NCI-H748 treated with DMSO at 0.1 percent for 48 hours (cell line): Measurements from ENCODE around the gene STARD3.
"Not testable (repeated sequence)": the region's sequence is repeated elsewhere in the genome, so short reads cannot be mapped to it uniquely, and the experiment has no call there.

Source experiments
- DNase-seq: peaks from one replicate; lab custom pipeline; 2025; lab: John Stamatoyannopoulos, UW

Gene STARD3

GRCh38 chr17:39695089-39695474 is 58.1 kb downstream of the STARD3 start:
- DNase-seq, result no peak

GRCh38 chr17:39696731-39697130 is 59.8 kb downstream of the STARD3 start:
- no peak for DNase-seq

GRCh38 chr17:39697961-39698360 is 61.0 kb downstream of the STARD3 start:
- no peak for DNase-seq

GRCh38 chr17:39699157-39699817 is 62.3 kb downstream of the STARD3 start:
- DNase-seq, result not testable (repeated sequence)

DNA sequence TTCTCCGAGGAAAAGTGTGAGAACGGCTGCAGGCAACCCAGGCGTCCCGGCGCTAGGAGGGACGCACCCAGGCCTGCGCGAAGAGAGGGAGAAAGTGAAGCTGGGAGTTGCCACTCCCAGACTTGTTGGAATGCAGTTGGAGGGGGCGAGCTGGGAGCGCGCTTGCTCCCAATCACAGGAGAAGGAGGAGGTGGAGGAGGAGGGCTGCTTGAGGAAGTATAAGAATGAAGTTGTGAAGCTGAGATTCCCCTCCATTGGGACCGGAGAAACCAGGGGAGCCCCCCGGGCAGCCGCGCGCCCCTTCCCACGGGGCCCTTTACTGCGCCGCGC is 62.8 kb downstream of the STARD3 start, which contains the start of gene ERBB2:
ERBB2 (plus strand) TSS at position 247 of the 330 bp plus-strand sequence. CDS start 175 bp downstream, outside the sequence.
- DNase-seq, result no peak

DNA sequence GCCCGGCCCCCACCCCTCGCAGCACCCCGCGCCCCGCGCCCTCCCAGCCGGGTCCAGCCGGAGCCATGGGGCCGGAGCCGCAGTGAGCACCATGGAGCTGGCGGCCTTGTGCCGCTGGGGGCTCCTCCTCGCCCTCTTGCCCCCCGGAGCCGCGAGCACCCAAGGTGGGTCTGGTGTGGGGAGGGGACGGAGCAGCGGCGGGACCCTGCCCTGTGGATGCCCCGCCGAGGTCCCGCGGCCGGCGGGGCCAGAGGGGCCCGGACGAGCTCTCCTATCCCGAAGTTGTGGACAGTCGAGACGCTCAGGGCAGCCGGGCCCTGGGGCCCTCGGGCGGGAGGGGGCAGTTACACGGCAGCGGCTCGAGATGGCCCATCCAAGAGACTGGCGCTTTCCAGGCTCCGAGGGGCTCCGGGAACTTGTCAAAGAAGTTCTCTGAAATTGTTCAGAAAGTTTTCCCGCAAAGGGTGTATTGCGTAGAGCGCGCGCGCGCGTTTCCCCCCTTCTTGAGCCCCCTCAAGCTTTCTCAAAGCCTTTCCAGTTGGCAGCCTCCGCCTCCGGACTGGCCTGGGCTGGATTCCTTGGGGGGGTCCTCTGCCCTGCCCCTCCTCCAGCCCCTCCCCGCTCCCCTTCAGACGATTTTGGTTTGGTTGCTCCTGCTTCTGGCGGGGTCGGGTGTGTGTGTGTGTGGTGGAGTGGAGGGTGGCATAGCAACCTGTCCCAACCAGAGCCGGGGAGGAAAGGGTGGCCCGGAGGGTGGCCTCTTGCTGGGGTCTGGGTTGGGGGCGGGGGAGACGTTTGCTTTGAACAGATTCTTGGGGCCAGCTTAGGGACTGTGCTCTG is 63.4 kb downstream of the STARD3 start:
- no peak for DNase-seq

DNA sequence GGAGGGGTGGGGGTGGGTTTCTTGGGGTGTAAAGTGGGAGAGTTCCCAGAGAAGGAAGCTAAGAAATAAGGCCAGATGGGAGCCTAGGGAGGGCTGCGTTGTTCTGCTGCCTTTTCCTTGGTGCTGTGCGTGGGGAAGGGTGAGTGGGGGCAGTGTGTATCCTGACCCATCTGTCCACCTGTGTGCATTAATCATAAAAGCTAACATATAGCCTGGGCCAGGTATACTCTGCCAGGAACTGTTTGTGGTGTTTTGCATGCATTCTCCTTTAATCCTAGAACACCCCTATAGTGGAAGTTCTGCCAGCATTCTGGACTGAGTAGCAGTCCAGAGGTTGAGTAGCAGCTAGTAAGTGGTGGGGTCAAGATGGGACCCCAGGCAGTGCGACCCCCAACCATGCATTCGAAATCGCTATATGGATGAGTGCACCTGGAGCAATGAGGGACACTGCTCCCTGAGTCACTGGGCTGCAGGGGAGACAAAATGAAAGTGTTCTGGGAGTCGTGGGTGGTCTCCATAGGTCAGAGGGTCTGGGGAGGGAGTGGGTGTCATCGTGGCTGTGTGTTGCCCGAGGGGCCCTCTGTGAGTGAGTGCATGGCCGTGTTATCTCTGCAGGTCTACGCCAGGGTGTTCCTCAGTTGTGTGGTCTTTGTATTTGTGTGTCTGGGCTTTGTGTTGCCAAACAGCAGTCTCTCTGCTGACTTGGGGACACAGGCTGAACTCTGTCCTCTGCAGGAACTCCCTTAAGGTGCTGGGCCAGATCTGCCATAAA is 64.3 kb downstream of the STARD3 start:
- DNase-seq, result no peak

DNA sequence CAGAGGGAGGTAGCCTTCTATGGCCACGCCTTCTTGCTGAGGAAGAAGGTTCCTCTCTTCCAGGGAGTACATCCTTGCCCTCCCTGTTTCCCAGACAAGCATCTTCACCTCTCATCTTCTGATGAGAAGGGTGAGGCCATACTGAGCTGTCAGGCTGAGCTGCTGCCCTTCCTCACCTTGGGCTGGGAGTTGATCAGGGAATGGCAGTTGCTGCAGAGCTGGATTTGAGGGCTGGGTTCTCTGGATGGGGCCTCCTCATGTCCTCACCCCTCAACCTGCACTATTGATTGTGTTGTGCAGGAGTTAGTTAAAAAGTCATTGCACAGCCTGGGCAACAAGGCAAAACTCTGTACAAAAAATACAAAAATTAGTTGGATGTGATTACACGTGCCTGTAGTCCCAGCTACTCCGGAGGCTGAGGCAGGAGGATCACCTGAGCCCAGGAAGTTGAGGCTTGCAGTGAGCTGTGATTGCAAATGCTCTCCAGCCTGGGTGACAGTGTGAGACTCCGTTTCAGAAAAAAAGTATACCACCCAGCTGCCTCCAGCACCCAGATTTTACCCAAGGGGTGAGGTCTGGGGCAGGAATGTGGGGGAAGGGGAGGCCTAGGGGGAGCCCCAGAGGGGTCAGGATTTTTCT is 65.0 kb downstream of the STARD3 start:
- no peak for DNase-seq

DNA sequence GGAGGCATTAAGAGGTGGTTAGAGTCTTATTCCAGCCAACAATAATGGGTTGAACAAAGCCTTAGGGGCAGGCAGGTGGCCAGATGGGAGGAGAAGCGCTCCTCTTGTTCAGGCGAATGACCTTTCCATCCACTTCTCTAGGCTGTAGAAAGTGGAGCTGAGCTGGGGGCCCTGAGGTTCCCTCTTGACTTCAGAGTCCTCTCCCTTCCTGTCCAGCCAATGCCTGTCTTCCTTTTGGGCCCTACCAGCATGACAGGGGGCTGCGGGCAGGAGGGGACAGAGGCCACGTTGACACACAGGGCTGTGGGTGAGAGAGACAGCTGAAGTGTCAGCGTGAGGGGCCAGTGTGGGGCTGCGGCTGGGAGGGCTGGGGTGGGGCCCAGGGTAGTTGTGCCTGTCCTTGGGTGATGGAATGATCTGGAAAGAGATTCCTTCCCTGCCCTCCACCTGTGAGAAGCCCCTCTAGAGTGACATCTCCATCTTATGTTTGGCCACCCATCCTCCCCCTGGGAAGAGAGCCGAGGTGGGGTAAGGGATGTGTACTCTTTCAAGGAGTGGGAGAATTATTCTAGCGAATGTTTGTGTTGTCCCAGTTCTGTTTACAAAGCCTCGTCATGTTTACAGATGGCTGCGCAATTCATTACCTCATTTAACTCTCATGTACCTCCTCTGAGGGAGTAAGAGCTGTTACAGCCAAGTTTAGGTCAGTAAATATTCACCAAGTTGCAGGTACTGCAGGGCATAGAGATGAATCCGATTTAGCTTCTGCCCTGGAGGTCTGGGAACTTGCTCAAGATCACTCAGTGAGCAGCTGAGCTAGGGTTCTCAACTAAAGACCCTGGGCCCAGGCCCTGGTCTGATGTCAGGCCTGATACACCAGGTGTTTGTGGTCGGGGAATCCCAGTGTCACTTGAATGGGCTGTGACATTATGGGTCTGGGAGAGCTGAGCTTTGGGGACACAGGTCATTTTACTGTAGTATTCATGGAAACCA is 66.3 kb downstream of the STARD3 start:
- no peak for DNase-seq

- DNase-seq, result no peak
Observed at GRCh38 chr17:39703913-39704312, 67.0 kb downstream of the STARD3 start.

DNA sequence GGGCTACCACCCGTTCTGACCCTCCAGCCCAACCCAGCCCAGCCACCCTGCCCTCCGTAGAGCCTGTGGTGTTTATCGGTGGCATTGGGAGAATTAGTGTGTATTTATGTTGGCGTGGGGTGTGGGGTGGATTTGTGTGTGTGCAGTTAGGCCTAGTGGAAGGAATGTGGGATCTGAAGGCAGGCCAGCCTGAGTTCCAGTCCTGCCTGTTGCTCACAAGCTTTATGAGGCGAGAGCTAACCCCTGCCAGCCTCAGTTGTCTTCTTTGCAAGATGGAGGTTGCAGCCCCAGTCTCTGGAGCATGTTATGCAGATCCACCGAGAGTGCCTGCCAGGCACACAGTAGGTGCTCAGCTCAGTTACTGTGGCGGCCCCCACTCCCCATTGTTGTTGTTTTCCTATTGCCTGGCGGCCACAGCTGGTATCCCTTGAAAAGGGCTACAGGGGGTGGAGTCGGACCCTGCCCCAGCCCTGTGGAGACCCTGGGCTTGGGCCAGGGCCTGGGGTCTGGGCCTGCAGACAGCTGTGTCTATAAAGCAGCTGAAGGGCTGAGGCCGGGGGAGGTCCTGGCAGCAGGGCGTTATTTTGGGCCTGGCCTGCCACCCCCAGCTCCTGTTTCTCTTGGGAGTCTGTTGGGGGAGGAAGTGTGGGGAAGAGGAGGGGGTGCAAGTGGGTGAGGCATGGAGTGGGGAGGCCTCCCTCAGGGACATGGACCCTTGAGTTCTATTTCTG is 68.0 kb downstream of the STARD3 start:
- no peak for DNase-seq

DNA sequence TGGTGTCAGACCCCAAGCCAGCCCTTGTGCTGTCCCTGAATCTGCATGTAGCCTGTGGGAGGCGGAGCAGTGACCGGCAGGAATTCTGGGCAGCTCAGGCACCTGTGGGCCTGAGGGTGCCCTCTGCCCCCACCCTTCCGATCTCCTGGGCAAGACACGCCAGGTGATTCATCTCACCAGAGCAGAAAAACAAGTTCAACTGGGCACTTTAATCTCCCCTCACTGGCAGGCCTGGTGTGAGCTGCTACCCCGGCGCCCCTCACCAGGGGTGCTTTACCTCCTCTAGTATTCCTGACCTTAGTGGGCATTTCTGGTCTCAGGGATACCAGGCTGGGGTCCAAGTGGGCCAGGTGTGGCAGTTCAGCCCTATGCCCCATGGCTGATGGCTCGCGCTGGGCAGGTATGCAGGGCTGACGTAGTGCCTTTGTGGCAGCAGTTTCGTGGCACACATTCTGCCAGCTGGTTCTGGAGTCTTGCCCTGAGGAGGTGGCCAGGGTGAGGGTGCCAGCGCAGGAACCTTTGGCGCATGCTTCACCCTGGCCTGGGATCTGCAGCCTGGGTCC is 68.9 kb downstream of the STARD3 start:
- DNase-seq, result no peak

GRCh38 chr17:39706383-39706782 is 69.4 kb downstream of the STARD3 start:
- no peak for DNase-seq

- DNase-seq, result no peak
Observed at GRCh38 chr17:39706921-39707337, 70.0 kb downstream of the STARD3 start.

GRCh38 chr17:39709319-39709997 is 72.5 kb downstream of the STARD3 start:
- DNase-seq, result no peak

DNA sequence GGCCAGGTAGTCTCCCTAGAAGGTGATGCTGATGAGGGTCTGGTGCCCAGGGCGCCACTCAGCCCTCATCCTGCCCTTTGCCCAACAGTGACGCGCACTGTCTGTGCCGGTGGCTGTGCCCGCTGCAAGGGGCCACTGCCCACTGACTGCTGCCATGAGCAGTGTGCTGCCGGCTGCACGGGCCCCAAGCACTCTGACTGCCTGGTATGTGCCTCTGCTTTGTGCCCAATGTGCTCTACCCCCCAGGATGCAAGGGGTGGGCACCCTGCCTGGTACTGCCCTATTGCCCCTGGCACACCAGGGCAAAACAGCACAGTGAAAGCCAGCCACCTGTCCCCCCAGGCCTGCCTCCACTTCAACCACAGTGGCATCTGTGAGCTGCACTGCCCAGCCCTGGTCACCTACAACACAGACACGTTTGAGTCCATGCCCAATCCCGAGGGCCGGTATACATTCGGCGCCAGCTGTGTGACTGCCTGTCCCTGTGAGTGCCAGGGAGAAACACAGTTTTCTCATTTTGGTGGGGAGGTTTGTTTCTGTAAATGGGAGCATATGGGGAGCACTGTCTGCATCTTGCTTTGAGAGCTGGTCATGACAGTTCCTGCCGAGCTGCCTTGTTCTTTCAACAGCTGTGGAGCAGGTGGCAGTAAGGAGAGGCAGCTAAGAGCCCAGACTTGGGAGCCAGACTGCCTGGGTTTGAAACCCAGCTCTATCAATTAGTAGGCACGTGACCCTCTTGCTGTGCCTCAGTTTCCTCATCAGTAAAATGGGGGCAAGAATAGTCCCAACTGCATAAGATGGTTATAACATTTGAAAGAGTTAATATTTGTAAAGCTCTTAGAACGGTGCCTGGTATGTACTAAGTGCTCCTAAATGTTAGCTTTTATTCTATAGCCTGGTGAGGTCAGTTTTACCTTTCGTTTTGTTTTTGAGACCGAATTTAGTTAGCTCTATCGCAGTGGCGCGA is 73.3 kb downstream of the STARD3 start:
- DNase-seq, result no peak

DNA sequence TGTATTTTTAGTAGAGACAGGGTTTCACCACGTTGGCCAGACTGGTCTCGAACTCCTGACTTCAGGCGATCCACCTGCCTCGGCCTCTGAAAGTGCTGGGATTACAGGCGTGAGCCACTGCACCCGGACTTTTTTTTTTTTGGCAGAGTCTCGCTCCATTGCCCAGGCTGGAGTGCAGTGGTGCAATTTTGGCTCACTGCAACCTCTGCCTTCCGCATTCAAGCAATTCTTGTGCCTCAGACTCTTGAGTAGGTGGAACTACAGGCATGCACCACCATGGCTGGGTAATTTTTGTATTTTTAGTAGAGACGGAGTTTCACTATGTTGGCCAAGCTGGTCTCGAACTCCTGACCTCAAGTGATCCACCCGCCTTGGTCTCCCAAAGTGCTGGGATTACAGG is 74.1 kb downstream of the STARD3 start:
- not testable (repeated sequence) for DNase-seq

- DNase-seq, result no peak
Observed at GRCh38 chr17:39711851-39712250, 74.9 kb downstream of the STARD3 start.
